Measurements from ENCODE around the gene GIMAP6. TPM values are rescaled to one million over a fixed set of nuclear protein-coding genes. Genes with fewer than 3 reads are reported as not detected.
"Not testable (repeated sequence)": the region's sequence is repeated elsewhere in the genome, so short reads cannot be mapped to it uniquely, and the experiment has no call there.

Gene GIMAP6
- total RNA-seq, 1 experiment from 2014 or later = 1.4 TPM

DNA sequence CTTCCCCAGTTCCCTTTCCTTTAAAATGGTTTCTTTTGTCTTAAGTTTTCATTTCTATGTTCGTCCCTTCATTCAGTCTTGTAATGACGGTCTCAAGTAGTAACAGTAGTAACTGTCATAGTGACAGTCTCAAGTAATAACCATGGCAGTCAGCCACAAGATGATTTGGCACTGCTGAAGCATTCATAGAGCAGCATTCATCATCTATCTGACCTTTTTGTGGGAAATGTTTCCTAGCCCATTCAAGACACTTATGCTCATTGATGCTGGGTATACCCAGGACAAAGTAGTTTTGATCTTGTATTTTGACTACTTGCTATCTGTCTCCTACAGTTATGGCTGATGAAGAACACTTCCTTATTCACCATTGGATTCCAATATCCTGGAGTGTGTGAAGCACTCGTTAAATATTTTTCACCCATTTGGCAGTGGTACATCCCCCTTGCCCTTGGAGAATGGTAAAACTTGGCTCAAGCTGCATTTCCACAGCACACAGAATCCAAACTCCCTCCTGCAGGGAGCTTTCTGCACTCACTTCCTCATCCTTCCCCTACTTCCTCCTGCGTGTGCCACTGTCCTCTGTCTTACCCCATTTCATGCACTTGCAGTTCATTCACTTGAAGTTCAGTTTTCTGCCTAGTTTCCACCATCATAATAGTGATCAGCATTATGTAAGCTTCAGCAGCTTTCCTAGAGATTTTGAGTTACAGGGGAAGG, 46.0 kb downstream of the GIMAP6 start:
- no peak for DNase-seq (ENCODE audit: low read depth)

GRCh38 chr7:150585199-150585598, 47.0 kb downstream of the GIMAP6 start:
- DNase-seq (ENCODE audit: low read depth) = no peak

DNA sequence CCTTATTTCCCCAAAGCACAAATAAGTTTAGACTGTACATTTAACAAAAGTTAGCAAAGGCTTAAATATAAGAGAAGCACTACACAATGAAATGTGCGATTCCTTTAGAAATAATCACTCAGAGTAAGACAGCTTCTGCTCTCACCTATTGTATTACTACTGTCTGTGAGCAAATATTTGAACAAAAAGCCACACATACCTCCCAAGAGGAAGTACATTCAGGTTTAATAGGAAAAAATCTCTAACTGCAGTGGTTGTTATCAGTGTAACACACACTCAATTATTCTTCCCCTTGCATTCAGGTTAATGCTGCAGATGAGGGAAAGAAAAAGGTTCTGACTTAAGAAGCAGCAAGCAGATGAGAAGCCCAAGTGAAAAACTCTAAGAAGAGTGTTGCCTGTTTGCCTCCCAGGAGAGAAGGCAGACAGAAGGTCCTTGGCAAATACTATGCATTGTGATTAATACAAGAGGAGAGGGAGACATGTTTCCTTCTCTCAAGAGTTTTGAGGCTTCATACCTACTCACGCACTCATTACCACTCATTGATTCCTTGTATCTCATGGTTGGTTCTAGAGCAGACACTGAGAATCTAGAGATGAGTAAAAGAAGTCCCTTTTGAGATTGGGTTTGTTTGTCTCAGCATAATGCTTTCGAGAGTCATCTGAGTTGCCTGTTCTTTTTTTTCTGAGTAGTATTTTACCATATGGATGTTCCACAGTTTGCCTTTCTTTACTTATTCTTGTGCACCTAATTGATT, 51.4 kb downstream of the GIMAP6 start:
- DNase-seq (ENCODE audit: low read depth) = no peak

GRCh38 chr7:150579979-150580637, 52.1 kb downstream of the GIMAP6 start:
- not testable (repeated sequence) for DNase-seq (ENCODE audit: low read depth)

Other genes starting within 250 kb of the GIMAP6 start
- gene GIMAP8, start 181.8 kb downstream of the GIMAP6 start, total RNA-seq (2014; rRNA removed; shearing (Covaris generic)) = not detected in 2 replicates
- not detected in 2 replicates for gene GIMAP7, start 117.5 kb downstream of the GIMAP6 start, total RNA-seq (2014; rRNA removed; shearing (Covaris generic))
- not detected in 2 replicates for gene GIMAP4, start 65.0 kb downstream of the GIMAP6 start, total RNA-seq (2014; rRNA removed; shearing (Covaris generic))
- gene GIMAP2, start 53.3 kb upstream of the GIMAP6 start, total RNA-seq (2014; rRNA removed; shearing (Covaris generic)) = 3.4 and 5.7 TPM in 2 replicates
- gene GIMAP1, start 84.2 kb upstream of the GIMAP6 start, total RNA-seq (2014; rRNA removed; shearing (Covaris generic)) = not detected in 2 replicates
- gene GIMAP5, start 105.0 kb upstream of the GIMAP6 start, total RNA-seq (2014; rRNA removed; shearing (Covaris generic)) = 0.97 and 1.2 TPM in 2 replicates
- gene TMEM176B, start 168.0 kb upstream of the GIMAP6 start, total RNA-seq (2014; rRNA removed; shearing (Covaris generic)) = 0.07 TPM in 1 of 2 replicates, not detected in the other
- not detected in 2 replicates for gene TMEM176A, start 168.4 kb upstream of the GIMAP6 start, total RNA-seq (2014; rRNA removed; shearing (Covaris generic))
- not detected in 2 replicates for gene AOC1, start 220.1 kb upstream of the GIMAP6 start, total RNA-seq (2014; rRNA removed; shearing (Covaris generic))